SK-N-SH treated with all-trans-retinoic acid at 6 μM for 48 hours (cell line): Measurements from ENCODE around the gene ATP5MG.

Experiments
- ESRRG ChIP-seq: fragments of 250-450 bp; sonication (Bioruptor Pico); IDR thresholded peaks from 2 replicates; pipeline ENCODE4 v1.6.1; 2021; ENCODE audit warnings: mild to moderate bottlenecking
- GLIS3 ChIP-seq: fragments of 250-450 bp; sonication (Bioruptor Pico); IDR thresholded peaks from 2 replicates; pipeline ENCODE4 v1.5.0; 2020; ENCODE audit warnings: mild to moderate bottlenecking, moderate library complexity
- ISL1 ChIP-seq: fragments of 250-450 bp; sonication (Bioruptor Pico); IDR thresholded peaks from 2 replicates; pipeline ENCODE4 v2.1.2; 2022; ENCODE audit warnings: mild to moderate bottlenecking, moderate library complexity
- RARB ChIP-seq: fragments of 250-450 bp; sonication (Bioruptor Pico); IDR thresholded peaks from 2 replicates; pipeline ENCODE4 v1.8.0; 2021; ENCODE audit warnings: mild to moderate bottlenecking, moderate library complexity
- SNAI2 ChIP-seq: fragments of 250-450 bp; sonication (Bioruptor Pico); IDR thresholded peaks from 2 replicates; pipeline ENCODE4 v1.5.0; 2020; ENCODE audit warnings: mild to moderate bottlenecking, moderate library complexity
- TCF4 ChIP-seq: fragments of 250-450 bp; sonication (Bioruptor Pico); IDR thresholded peaks from 2 replicates; pipeline ENCODE4 v1.8.0; 2021; ENCODE audit warnings: mild to moderate bottlenecking, moderate library complexity, borderline replicate concordance
- ZFP30 ChIP-seq: fragments of 450-650 bp; formaldehyde crosslinking; IDR thresholded peaks from 2 replicates; pipeline ENCODE4 v1.5.0; 2022; ENCODE audit warnings: mild to moderate bottlenecking, moderate library complexity

GRCh38 chr11:118359295-118359958, 42.0 kb upstream of the ATP5MG start, which contains the start of gene UBE4A:
- TF ChIP-seq ESRRG (CRISPR knock-in tag) (no peak), SNAI2 (peak; percentile 71; the same call in 1 of the 2 replicates), ZFP30 (no peak), GLIS3 (CRISPR knock-in tag) (no peak), RARB (CRISPR knock-in tag) (no peak), ISL1 (CRISPR knock-in tag) (no peak), TCF4 (CRISPR knock-in tag) (no peak)
